Nephron (organoid): Measurements from ENCODE around the gene MIER2.
A peak's percentile ranks its signal among the peaks of the same experiment; 100 is the strongest.
"Not testable (repeated sequence)": the region's sequence is repeated elsewhere in the genome, so short reads cannot be mapped to it uniquely, and the experiment has no call there.

Experiments
- H3K27ac Mint-ChIP-seq, 3 experiments: 2 replicates each; pipeline ENCODE4 v1.8.0; 2020; ENCODE audit warnings: mixed read lengths in 3 of 3, mild to moderate bottlenecking in 2 of 3, moderate library complexity in 1 of 3
- H3K27me3 Mint-ChIP-seq: 2 replicates; pipeline ENCODE4 v1.8.0; 2021; ENCODE audit warnings: low read depth, mild to moderate bottlenecking, moderate library complexity, mixed read lengths
- H3K36me3 Mint-ChIP-seq: 2 replicates; pipeline ENCODE4 v1.8.0; 2020; ENCODE audit warnings: low read depth, mixed read lengths
- H3K4me1 Mint-ChIP-seq: 2 replicates; pipeline ENCODE4 v1.8.0; 2020; ENCODE audit warnings: mixed read lengths
- H3K4me3 Mint-ChIP-seq, 3 experiments: 2 replicates each; pipeline ENCODE4 v1.8.0; 2020; ENCODE audit warnings: mild to moderate bottlenecking in 3 of 3, mixed read lengths in 3 of 3, moderate library complexity in 2 of 3
- H3K9me3 Mint-ChIP-seq: 2 replicates; pipeline ENCODE4 v1.8.0; 2020; ENCODE audit warnings: mixed read lengths
- CTCF ChIP-seq, 3 experiments: fragments of 200-600 bp; sonication (generic); IDR thresholded peaks; one replicate each; pipeline ENCODE4 v1.5.0; 2021; ENCODE audit warnings: antibody characterized with exemption in 3 of 3; ENCODE audit not compliant: unreplicated experiment in 3 of 3

MIER2 gene

GRCh38 chr19:344625-345319 is at the start of gene MIER2:
Gene MIER2, minus strand, starts transcription at chr19:344796. Its CDS starts 14 bp downstream, at chr19:344782.
- TF ChIP-seq CTCF (IDR thresholded peaks at IDR 0.05; ENCODE audit: unreplicated experiment in 3 of 3), result no peak
- peak within 1 kb of the TSS; percentile 51 to 73 (median 72) for H3K27ac Mint-ChIP-seq
- peak within 1 kb of the TSS; percentile 84 to 90 (median 89) for H3K4me3 Mint-ChIP-seq
- H3K4me1 Mint-ChIP-seq, result peaks cover 36% of the 10 kb centered on the region
- H3K27me3 Mint-ChIP-seq, result no peaks in the 10 kb centered on the region
- peaks cover 33% of the 10 kb centered on the region for H3K36me3 Mint-ChIP-seq
- H3K9me3 Mint-ChIP-seq, result peaks cover 2% of the 10 kb centered on the region

DNA sequence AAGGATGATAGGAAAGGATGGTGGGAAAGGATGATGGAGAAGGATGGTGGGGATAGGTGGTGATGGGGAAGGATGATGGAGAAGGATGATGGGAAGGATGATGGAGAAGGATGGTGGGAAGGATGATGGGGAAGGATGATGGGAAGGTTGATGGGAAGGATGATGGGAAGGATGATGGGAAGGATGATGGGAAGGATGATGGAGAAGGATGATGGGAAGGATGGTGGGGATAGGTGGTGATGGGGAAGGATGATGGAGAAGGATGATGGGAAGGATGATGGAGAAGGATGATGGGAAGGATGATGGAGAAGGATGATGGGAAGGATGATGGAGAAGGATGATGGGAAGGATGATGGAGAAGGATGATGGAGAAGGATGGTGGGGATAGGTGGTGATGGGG is 49.0 kb upstream of the MIER2 start:
- not testable (repeated sequence) for H3K27ac Mint-ChIP-seq, H3K4me3 Mint-ChIP-seq, H3K36me3 Mint-ChIP-seq, H3K4me1 Mint-ChIP-seq
- Mint-ChIP-seq H3K27me3 (peaks cover 14% of the 10 kb centered on the region), H3K9me3 (peaks cover 18% of the 10 kb centered on the region)

GRCh38 chr19:392375-392970 is 47.9 kb upstream of the MIER2 start:
- Mint-ChIP-seq H3K4me1 (no peaks in the 10 kb centered on the region), H3K36me3 (peaks cover 4% of the 10 kb centered on the region), H3K9me3 (peaks cover 18% of the 10 kb centered on the region), H3K27ac (no peak overlapping the region), H3K4me3 (no peak overlapping the region), H3K27me3 (peaks cover 6% of the 10 kb centered on the region)
- no peak for TF ChIP-seq CTCF (IDR thresholded peaks at IDR 0.05; ENCODE audit: unreplicated experiment in 3 of 3)

GRCh38 chr19:391726-392374 is 47.3 kb upstream of the MIER2 start:
- no peak for TF ChIP-seq CTCF (IDR thresholded peaks at IDR 0.05; ENCODE audit: unreplicated experiment in 3 of 3)

GRCh38 chr19:391207-391557 is 46.6 kb upstream of the MIER2 start:
- Mint-ChIP-seq H3K4me3 (no peak overlapping the region), H3K9me3 (peaks cover 13% of the 10 kb centered on the region), H3K4me1 (peaks cover 3% of the 10 kb centered on the region), H3K27me3 (peaks cover 11% of the 10 kb centered on the region), H3K36me3 (peaks cover 4% of the 10 kb centered on the region), H3K27ac (no peak overlapping the region)
- TF ChIP-seq CTCF (IDR thresholded peaks at IDR 0.05; ENCODE audit: unreplicated experiment in 3 of 3), result no peak

More at GRCh38 chr19:391726-392374, 47.3 kb upstream of the MIER2 start:
- Mint-ChIP-seq H3K27me3 (peaks cover 6% of the 10 kb centered on the region), H3K9me3 (peaks cover 15% of the 10 kb centered on the region), H3K4me1 (no peaks in the 10 kb centered on the region), H3K27ac (no peak overlapping the region), H3K36me3 (peaks cover 4% of the 10 kb centered on the region), H3K4me3 (no peak overlapping the region)

DNA sequence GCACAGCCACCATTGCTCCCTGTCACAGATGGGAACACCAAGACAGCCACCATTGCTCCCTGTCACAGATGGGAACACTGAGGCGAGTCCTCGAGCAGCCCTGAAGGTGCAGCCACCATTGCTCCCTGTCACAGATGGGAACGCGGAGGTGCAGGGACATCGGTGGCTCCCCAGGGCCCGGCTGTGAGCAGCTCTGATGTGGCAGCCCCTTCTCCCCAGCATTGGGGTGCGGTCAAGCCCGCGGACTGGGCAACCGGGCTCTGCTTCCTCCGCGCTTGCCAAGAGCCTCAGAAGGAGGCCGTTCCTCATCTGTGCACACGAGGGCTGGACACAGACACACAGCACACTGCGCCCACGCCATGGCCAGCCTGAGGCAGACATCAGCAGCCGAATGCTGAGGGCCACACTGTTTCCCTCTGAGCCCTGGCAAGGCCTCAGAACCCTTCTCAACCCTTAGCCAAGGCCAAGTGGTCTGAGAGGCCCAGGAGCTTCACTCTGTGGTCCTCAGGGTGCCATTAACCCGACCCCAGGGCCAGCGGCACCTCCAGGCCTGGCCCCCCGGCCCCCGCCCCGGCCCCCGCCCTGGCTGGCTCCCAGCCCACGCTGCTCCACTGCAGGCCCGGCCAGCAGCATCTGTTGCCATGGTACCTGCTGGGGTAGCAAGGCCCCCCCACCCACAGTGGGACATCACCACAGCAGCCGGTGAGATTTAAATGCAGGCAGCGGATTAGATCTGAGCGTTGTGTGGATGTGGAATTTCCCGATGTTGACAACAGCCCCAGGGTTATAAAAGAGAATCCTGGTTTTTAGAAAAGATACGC is 46.0 kb upstream of the MIER2 start:
- peaks cover 2% of the 10 kb centered on the region for H3K36me3 Mint-ChIP-seq
- peaks cover 11% of the 10 kb centered on the region for H3K9me3 Mint-ChIP-seq
- H3K27ac Mint-ChIP-seq, result no peak overlapping the region
- no peak overlapping the region for H3K4me3 Mint-ChIP-seq
- H3K4me1 Mint-ChIP-seq, result peaks cover 6% of the 10 kb centered on the region
- H3K27me3 Mint-ChIP-seq, result peaks cover 10% of the 10 kb centered on the region
- no peak for TF ChIP-seq CTCF (IDR thresholded peaks at IDR 0.05; ENCODE audit: unreplicated experiment in 3 of 3)
